Measurements from ENCODE around the gene PHACTR2.

The PHACTR2 gene

GRCh38 chr6:143739341-143739851 lies 61.6 kb downstream of the PHACTR2 start:
- DNase-seq (ENCODE audit: low spot score): no peak
- in situ Hi-C loops (cut with MboI; ENCODE audit: low pct_unique_long_range_greater_than_20kb, low sequenced_read_pairs, unreplicated experiment): no loop called here
- TF ChIP-seq CTCF (IDR thresholded peaks at IDR 0.05; ENCODE audit: extremely low read depth, insufficient read depth, missing control alignments): no peak

GRCh38 chr6:143740213-143740612 lies 62.4 kb downstream of the PHACTR2 start:
- no peak for TF ChIP-seq CTCF (IDR thresholded peaks at IDR 0.05; ENCODE audit: extremely low read depth, insufficient read depth, missing control alignments)
- no peak for DNase-seq (ENCODE audit: low spot score)
- in situ Hi-C loops (cut with MboI; ENCODE audit: low pct_unique_long_range_greater_than_20kb, low sequenced_read_pairs, unreplicated experiment): no loop called here

GRCh38 chr6:143741480-143741879 lies 63.7 kb downstream of the PHACTR2 start:
- DNase-seq (ENCODE audit: low spot score): no peak
- in situ Hi-C loops (cut with MboI; ENCODE audit: low pct_unique_long_range_greater_than_20kb, low sequenced_read_pairs, unreplicated experiment): no loop called here
- no peak for TF ChIP-seq CTCF (IDR thresholded peaks at IDR 0.05; ENCODE audit: extremely low read depth, insufficient read depth, missing control alignments)

- no peak for TF ChIP-seq CTCF (IDR thresholded peaks at IDR 0.05; ENCODE audit: extremely low read depth, insufficient read depth, missing control alignments)
- in situ Hi-C loops (cut with MboI; ENCODE audit: low pct_unique_long_range_greater_than_20kb, low sequenced_read_pairs, unreplicated experiment): no loop called here
- no peak for DNase-seq (ENCODE audit: low spot score)
Observed at GRCh38 chr6:143742070-143742954, 64.5 kb downstream of the PHACTR2 start.

GRCh38 chr6:143742955-143743255 lies 65.1 kb downstream of the PHACTR2 start:
- no peak for TF ChIP-seq CTCF (IDR thresholded peaks at IDR 0.05; ENCODE audit: extremely low read depth, insufficient read depth, missing control alignments)
- no peak for DNase-seq (ENCODE audit: low spot score)
- in situ Hi-C loops (cut with MboI; ENCODE audit: low pct_unique_long_range_greater_than_20kb, low sequenced_read_pairs, unreplicated experiment): no loop called here

GRCh38 chr6:143743301-143744166 lies 65.8 kb downstream of the PHACTR2 start:
- no peak for DNase-seq (ENCODE audit: low spot score)
- in situ Hi-C loops (cut with MboI; ENCODE audit: low pct_unique_long_range_greater_than_20kb, low sequenced_read_pairs, unreplicated experiment): no loop called here
- TF ChIP-seq CTCF (IDR thresholded peaks at IDR 0.05; ENCODE audit: extremely low read depth, insufficient read depth, missing control alignments): no peak

Data from GM13977 (cell line).